Kidney (tissue), 14 donors: Measurements from ENCODE around the gene CD58. TPM values are rescaled to one million over a fixed set of nuclear protein-coding genes. Genes with fewer than 3 reads are reported as not detected.

Experiments
- DNase-seq, 5 donors: peaks; one replicate each; pipeline ENCODE4 v3.0.0-alpha.2; 2013 to 2020
- FAIRE-seq: peaks from 2 replicates; lab custom pipeline; 2012; peaks lifted over from hg19 to GRCh38; lab: Jason Lieb, UNC
- H3K27ac ChIP-seq, 2 donors: one replicate each; pipeline ENCODE4 v1.7.0; 2013; ENCODE audit warnings: low read depth in 2 of 2, low read length in 2 of 2, inconsistent platforms in 1 of 2
- H3K27me3 ChIP-seq: one replicate; pipeline ENCODE4 v1.7.1; 2013; ENCODE audit warnings: low read length, inconsistent platforms; ENCODE audit not compliant: control insufficient read depth, insufficient read depth
- H3K36me3 ChIP-seq, 3 donors: one replicate each; pipeline versions ENCODE4 v1.7.0 to v1.7.1; 2013; ENCODE audit warnings: low read length in 3 of 3, control low read depth in 1 of 3, inconsistent platforms in 1 of 3; ENCODE audit not compliant: insufficient read depth in 3 of 3, control insufficient read depth in 2 of 3
- H3K4me1 ChIP-seq, 3 donors: one replicate each; pipeline versions ENCODE4 v1.7.0 to v1.7.1; 2013; ENCODE audit warnings: low read length in 3 of 3, inconsistent platforms in 1 of 3, low read depth in 1 of 3; ENCODE audit not compliant: control insufficient read depth in 2 of 3, insufficient read depth in 2 of 3
- H3K4me3 ChIP-seq, 3 donors: one replicate each; pipeline versions ENCODE4 v1.7.0 to v1.8.1; 2013; ENCODE audit warnings: low read length in 3 of 3, control low read depth in 1 of 3, inconsistent platforms in 1 of 3
- H3K9ac ChIP-seq, 3 donors: one replicate each; pipeline versions ENCODE4 v1.7.0 to v1.7.1; 2013; ENCODE audit warnings: low read length in 3 of 3, control low read depth in 1 of 3, inconsistent platforms in 1 of 3
- H3K9me3 ChIP-seq, 3 donors: one replicate each; pipeline versions ENCODE4 v1.7.0 to v1.7.1; 2013; ENCODE audit warnings: low read length in 3 of 3, control low read depth in 1 of 3, inconsistent platforms in 1 of 3; ENCODE audit not compliant: control insufficient read depth in 2 of 3, insufficient read depth in 1 of 3
- CTCF ChIP-seq: IDR thresholded peaks from 3 replicates; pipeline ENCODE4 v1.5.1; 2012; ENCODE audit warnings: mild to moderate bottlenecking, moderate library complexity, borderline replicate concordance; ENCODE audit not compliant: insufficient read depth; ENCODE audit errors: extremely low read depth
- intact Hi-C: fragments of 100-400 bp; cut with DNase I; formaldehyde crosslinking; loops from one replicate; pipeline ENCODE4 v1.11.1; 2022
- polyA plus RNA-seq: library from polyadenylated mRNA; stranded (reverse); fragments of 350-450 nt; fragmentation: Illumina TruSeq; extraction: RNeasy Lipid Tissue Mini Kit (QIAGEN cat#74804); gene quantifications from one replicate; pipeline ENCODE4 v1.2.3, GENCODE V29; 2014; ENCODE audit warnings: low read depth, low replicate concordance; ENCODE audit not compliant: insufficient read depth
- total RNA-seq: library from RNA; stranded (reverse); fragmentation: NEBNext Ultra II Directional; extraction: Animal tissue kit (Norgen Biotek cat#: 25700); gene quantifications from one replicate; pipeline ENCODE4 v1.2.1, GENCODE V29; 2021
- donor health status: control.
- donor health status: control.
- donor health status: control.
- donor health status: control.
- donor health status: control.
- donor health status: DM: yes; HTN: yes; CAD: no.
- donor health status: Normal renal cell carcinoma (clear cell type).

CD58 gene
- total and polyA plus RNA-seq, 2 donors from 2014 or later = 27.4 to 36.6 TPM

- Histone ChIP-seq H3K27me3 (no peaks in the 10 kb centered on the region), H3K36me3 (no peaks in the 10 kb centered on the region), H3K4me1 (peaks cover 4 to 66% (median 41%) of the 10 kb centered on the region in 3 donors), H3K9ac (peak overlapping the region in 1 of 3 donors; percentile 51), H3K4me3 (peak overlapping the region in 1 of 3 donors; percentile 23), H3K9me3 (no peaks in the 10 kb centered on the region), H3K27ac (peak overlapping the region; percentile 40 to 64)
- FAIRE-seq (no peak), DNase-seq (no peak)
- no peak for TF ChIP-seq CTCF
- intact Hi-C loops = loop anchor here (10.0 kb wide), 1 partner anchor 347 kb away; no protein-coding TSS in a partner anchor
Observed at GRCh38 chr1:116491700-116492357, 79.0 kb downstream of the CD58 start.

- DNase-seq = no peak
- Histone ChIP-seq H3K4me3 (no peak overlapping the region), H3K27me3 (no peaks in the 10 kb centered on the region), H3K9me3 (no peaks in the 10 kb centered on the region), H3K36me3 (no peaks in the 10 kb centered on the region), H3K27ac (peak overlapping the region; percentile 72 to 88), H3K9ac (peak overlapping the region in 1 of 3 donors; percentile 56), H3K4me1 (peaks cover 4 to 59% (median 35%) of the 10 kb centered on the region in 3 donors)
- intact Hi-C loops = loop anchor here (10.0 kb wide), 1 partner anchor 346 kb away; no protein-coding TSS in a partner anchor
- no peak for TF ChIP-seq CTCF
- FAIRE-seq = no peak
Observed at GRCh38 chr1:116490588-116490987, 80.2 kb downstream of the CD58 start.

- peak in 4 of 5 donors; percentile 31 to 83 (median 64) for DNase-seq
- H3K36me3 ChIP-seq = no peaks in the 10 kb centered on the region
- H3K9ac ChIP-seq = peak overlapping the region in 1 of 3 donors; percentile 43
- no peaks in the 10 kb centered on the region for H3K27me3 ChIP-seq
- peak; percentile 25 for FAIRE-seq
- H3K9me3 ChIP-seq = no peaks in the 10 kb centered on the region
- no peak for TF ChIP-seq CTCF
- H3K4me3 ChIP-seq = no peak overlapping the region
- H3K4me1 ChIP-seq = peaks cover 4 to 59% (median 39%) of the 10 kb centered on the region in 3 donors
- intact Hi-C loops = no loop called here
- peak overlapping the region; percentile 72 to 88 for H3K27ac ChIP-seq
Observed at GRCh38 chr1:116489231-116489697, 81.6 kb downstream of the CD58 start.
